GM20000 (cell line): Measurements from ENCODE around the gene SCT.

Experiments
- DNase-seq: peaks from one replicate; pipeline ENCODE4 v3.0.0; 2012; ENCODE audit warnings: low spot score
- TF ChIP-seq, protein P1 (sequence below): IDR thresholded peaks from 2 replicates; pipeline ENCODE4 v1.5.1; 2012; ENCODE audit warnings: mild to moderate bottlenecking, control low read depth; ENCODE audit errors: extremely low read depth, missing control alignments

The SCT gene

DNA sequence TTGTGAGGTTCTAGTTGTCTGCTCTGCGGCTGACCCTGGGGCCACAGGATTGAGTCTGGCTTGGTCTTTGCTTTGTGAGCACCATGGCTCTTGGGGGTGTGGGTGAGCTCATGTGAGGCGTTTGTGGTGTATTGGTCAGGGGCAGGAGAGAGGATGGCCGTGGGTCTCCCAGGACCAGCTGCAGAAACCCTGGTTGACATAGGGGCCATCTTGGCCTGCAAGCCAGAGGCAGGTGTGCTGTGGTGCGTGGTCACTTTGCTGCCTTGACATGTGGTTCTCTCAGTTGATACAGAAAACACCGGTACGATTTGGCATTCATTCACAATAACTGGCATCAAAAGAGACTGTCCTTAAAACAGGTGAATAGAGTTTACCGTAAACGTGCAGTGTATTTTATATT, 39.4 kb downstream of the SCT start:
- DNase-seq = no peak
- TF ChIP-seq, protein P1, sequence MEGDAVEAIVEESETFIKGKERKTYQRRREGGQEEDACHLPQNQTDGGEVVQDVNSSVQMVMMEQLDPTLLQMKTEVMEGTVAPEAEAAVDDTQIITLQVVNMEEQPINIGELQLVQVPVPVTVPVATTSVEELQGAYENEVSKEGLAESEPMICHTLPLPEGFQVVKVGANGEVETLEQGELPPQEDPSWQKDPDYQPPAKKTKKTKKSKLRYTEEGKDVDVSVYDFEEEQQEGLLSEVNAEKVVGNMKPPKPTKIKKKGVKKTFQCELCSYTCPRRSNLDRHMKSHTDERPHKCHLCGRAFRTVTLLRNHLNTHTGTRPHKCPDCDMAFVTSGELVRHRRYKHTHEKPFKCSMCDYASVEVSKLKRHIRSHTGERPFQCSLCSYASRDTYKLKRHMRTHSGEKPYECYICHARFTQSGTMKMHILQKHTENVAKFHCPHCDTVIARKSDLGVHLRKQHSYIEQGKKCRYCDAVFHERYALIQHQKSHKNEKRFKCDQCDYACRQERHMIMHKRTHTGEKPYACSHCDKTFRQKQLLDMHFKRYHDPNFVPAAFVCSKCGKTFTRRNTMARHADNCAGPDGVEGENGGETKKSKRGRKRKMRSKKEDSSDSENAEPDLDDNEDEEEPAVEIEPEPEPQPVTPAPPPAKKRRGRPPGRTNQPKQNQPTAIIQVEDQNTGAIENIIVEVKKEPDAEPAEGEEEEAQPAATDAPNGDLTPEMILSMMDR = no peak

DNA sequence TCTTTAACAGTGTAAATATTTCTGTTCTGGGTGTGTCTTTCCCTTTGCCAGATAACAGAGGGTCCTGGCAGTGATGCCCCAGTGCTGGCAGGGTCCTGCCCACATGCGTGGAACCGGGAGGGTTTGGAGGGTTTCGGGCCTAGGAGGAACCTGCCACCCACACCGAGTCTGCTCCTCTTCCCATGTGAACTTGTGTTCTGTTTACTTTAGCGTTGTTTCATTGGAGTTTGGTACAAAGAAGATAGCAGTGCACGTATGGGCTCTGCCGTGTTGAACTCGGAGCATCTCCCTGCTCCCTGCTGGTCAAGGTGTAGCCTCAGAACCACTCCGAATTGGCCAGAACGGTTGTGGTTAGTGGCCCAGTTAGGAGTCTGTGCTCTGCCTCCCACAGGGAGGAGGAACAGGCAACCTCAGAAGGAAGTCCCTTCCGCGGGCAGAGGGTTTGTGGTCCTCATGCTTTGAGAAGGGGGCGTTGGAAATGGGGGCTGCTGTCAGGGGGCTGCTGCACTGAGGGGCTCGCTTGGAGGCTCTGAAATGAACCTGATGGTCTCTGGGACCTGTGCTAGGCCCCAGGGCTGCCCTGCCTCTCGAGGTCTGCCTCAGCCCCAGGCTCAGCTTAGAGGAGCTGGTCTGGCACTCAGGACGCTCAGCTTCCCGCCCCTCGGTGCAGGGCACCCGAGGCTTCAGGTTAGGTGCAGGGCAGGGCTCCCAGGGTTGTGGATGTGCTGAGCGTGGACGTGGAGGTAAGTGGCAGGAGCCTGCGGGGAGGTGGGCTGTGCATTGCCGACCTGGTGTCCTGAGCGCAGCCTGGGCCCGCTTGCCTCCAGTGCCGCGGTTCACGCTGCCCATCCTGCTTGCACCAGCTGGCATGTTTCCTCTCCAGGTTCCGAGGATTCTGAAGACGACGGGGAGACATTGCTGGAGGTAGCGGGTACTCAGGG, 40.3 kb downstream of the SCT start:
- TF ChIP-seq, protein P1 = no peak
- no peak for DNase-seq

DNA sequence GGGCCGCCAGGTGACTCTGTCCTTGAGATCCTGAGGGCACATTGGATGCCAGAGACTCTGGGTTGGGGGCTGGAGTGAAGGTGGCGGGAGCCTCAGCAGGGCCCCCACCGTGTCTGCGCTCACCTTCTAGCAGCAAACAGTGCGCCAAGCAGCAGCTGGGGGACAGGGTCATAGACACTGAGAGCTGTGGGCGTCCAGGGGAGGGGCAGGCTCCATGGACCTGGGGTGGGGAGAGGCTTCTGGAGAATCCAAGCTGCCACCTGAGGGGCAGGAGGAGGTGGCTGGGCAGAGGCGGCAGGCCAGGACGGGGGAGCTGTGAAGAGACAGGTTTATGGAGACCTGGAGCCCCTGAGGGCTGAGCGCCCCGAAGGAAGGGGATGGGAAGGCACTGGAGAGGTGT, 42.7 kb downstream of the SCT start:
- TF ChIP-seq, protein P1 = no peak
- DNase-seq = no peak

DNA sequence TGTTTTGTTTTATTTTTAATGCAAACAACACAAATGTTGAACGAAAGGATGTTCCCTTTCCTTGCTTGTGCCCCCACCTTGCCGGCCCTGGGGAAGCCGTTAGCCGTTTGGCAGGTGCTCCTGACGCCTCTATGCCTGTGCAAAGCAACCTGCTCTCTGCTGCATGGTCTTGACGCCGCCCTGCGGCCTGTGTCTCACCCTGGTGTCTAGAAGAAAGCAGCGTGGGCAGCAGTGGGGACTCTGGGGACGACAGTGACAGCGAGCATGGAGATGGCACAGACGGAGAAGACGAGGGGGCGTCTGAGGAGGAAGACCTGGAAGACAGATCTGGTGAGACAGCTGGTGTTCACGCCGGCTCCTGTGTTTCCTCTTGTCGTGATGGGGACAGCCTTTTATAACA, 45.2 kb downstream of the SCT start:
- TF ChIP-seq, protein P1 = no peak
- no peak for DNase-seq

DNA sequence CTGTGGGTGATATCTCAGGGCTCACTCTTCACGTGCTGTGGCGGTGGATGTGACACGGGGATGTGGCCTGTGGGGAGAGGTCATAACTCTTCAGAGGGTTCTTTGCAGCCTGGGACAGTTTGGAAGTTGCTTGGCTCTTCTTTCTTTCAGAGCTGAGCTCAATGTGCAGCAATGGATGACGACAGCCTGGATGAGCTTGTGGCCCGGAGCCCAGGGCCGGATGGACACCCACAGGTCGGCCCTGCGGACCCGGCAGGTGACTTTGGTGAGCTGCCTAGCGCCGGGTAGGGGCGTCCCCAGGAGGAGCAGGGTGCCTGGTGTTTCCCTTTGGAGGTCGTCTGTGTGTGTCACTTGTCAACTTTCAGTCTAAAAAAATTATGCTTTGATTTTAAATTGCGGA, 45.6 kb downstream of the SCT start:
- TF ChIP-seq, protein P1 = no peak

DNA sequence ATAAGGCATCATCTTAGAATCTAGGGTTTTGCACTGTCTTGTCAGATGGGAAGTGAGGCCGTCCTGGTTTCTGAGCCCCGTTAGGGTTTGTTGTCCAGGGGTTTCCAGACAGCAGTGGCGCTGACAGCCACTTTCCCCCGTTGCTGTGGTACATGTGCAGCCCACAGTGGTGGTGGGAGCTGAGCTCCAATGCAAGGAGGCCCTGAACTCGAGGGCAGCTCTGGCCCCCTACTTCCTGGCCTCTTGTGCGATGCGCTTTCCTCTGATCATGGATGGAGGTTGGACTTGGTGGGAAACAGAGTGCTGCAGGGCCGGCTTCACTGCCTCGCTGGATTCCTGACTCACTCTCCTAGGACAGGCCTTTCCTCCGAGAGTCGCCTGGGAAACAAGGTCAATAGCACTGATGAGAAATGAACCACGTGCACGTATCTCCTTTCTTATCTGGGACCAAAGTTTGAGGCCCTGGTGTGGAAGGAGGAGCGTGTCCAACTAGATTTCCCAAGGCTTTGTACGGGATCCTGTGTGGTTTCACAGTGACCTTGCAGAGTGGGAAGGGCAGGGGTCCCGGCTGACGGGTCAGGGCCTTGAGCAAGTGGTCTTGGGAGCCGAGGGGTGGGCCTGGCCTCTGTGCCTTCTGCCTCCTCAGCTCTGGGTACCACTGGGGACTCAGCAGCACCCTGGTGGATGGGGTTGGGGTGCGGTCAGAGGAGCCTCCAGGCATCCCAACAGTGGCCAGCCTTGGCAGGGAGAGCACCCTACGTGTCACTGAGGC, 47.0 kb downstream of the SCT start:
- no peak for DNase-seq
- TF ChIP-seq, protein P1 = no peak

More for the DNA sequence above, 45.6 kb downstream of the SCT start:
- no peak for DNase-seq
